ENCODE data around the gene OSBPL7. TPM values are rescaled to one million over a fixed set of nuclear protein-coding genes. Genes with fewer than 3 reads are reported as not detected.

Gene OSBPL7
- total RNA-seq, 1 donor from 2014 or later, result 17.4 TPM

DNA sequence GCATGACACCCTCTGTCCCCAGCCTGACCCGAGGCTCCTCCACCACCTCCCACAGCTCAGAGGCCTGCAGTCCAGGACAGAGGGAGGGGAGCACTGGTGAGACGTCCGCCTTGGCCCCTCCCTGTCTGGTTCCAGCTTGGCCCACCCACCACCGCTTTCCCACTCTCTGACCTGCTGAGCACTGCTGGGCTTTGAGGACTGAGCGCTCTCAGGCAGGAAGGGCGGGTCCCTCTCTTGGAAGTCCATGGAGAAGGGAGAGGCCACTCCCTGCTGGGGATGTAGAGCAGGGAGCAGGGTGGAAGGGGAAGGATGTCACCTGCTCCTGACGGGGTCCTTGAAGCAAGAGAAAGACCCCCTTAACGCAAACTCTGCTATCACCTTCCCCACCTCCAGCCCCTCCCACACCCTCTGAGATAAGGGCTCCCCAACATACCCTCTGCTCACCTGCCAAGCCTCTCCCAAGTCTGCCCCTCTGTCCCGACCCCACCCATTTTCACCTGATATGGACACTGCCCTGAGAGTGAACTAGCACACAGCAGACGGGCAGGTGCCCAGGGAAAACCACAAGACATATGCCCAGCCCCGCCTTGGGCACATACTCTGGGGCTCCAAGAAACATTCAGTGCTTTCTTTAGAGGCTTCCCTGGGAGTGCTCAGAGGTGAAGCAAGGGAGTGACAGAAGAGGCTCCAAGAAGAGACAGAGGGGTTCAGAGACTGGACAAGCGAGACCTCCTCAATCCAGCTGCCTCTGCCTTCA is 1.4 kb downstream of the OSBPL7 start:
- Mint-ChIP-seq H3K4me3 (ENCODE audit: unreplicated experiment) (peak overlapping the region; percentile 93), H3K9me3 (ENCODE audit: low read depth) (no peaks in the 10 kb centered on the region), H3K4me1 (ENCODE audit: low read depth) (peaks cover 27% of the 10 kb centered on the region), H3K27ac (ENCODE audit: unreplicated experiment) (peak overlapping the region; percentile 85), H3K27me3 (ENCODE audit: low read depth) (no peaks in the 10 kb centered on the region), H3K36me3 (ENCODE audit: low read depth) (peaks cover 23% of the 10 kb centered on the region)
- peak; percentile 75 for DNase-seq (ENCODE audit: low spot score)
- TF ChIP-seq, protein P1, sequence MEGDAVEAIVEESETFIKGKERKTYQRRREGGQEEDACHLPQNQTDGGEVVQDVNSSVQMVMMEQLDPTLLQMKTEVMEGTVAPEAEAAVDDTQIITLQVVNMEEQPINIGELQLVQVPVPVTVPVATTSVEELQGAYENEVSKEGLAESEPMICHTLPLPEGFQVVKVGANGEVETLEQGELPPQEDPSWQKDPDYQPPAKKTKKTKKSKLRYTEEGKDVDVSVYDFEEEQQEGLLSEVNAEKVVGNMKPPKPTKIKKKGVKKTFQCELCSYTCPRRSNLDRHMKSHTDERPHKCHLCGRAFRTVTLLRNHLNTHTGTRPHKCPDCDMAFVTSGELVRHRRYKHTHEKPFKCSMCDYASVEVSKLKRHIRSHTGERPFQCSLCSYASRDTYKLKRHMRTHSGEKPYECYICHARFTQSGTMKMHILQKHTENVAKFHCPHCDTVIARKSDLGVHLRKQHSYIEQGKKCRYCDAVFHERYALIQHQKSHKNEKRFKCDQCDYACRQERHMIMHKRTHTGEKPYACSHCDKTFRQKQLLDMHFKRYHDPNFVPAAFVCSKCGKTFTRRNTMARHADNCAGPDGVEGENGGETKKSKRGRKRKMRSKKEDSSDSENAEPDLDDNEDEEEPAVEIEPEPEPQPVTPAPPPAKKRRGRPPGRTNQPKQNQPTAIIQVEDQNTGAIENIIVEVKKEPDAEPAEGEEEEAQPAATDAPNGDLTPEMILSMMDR (IDR thresholded peaks at IDR 0.05), result no peak

DNA sequence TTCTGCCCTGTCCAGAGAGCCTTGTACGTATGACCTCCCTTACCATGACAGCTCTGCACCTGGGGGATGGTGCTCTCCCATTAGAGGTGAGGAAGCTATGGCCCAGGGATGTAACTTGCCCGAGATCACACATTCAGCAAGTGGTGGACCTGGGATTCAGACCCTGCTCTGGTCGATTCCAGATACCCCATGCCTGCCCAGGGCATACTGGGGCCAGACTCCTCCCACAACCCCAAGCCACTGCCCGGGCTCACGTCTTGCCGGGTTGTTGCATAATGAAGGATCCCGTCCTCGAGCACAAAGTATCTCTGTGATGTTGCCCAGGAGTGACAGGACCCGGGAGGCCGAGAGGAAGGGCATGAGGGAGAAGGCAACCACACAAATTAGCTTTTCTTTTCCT is 2.1 kb downstream of the OSBPL7 start:
- no peak overlapping the region for H3K27ac Mint-ChIP-seq (ENCODE audit: unreplicated experiment)
- no peaks in the 10 kb centered on the region for H3K9me3 Mint-ChIP-seq (ENCODE audit: low read depth)
- peaks cover 27% of the 10 kb centered on the region for H3K4me1 Mint-ChIP-seq (ENCODE audit: low read depth)
- H3K36me3 Mint-ChIP-seq (ENCODE audit: low read depth), result peaks cover 28% of the 10 kb centered on the region
- peak; percentile 48 for DNase-seq (ENCODE audit: low spot score)
- H3K4me3 Mint-ChIP-seq (ENCODE audit: unreplicated experiment), result no peak overlapping the region
- no peaks in the 10 kb centered on the region for H3K27me3 Mint-ChIP-seq (ENCODE audit: low read depth)
- TF ChIP-seq, protein P1 (IDR thresholded peaks at IDR 0.05), result no peak

DNA sequence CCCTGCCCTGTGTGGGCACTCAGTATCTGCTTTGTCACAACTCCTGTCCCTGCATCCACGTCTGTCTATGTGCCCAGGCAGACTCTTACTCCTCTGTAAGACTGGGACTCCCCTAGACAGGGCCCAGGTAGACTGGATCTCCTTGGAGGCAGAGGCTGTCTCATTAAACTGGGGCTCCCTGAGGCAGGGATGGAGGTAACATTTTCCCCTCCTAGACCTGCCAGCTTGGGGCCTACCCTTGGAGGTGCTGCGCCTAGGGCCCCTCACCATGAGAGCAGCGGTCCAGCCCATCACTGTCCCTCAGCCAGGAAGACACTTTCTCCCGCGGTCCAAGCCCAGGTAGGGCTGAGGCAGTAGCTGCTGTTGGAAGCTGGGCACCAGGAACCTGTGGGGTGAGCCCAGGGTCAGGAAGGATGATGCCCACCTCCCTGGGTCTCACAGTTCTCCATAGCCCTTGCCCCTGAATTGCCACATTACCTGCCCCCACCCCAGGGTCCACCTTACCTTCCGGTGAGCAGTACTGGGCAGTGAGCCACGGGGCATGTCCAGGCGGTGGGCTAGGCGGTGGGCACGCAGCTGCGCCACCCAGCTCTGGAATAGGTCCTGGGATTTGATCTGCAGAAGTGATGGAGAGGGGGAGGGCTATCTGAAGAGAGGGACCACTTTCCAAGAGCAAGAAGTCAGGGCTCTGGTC is 3.4 kb downstream of the OSBPL7 start:
- peak; percentile 58 for DNase-seq (ENCODE audit: low spot score)
- H3K27me3 Mint-ChIP-seq (ENCODE audit: low read depth), result no peaks in the 10 kb centered on the region
- H3K27ac Mint-ChIP-seq (ENCODE audit: unreplicated experiment), result no peak overlapping the region
- peaks cover 27% of the 10 kb centered on the region for H3K36me3 Mint-ChIP-seq (ENCODE audit: low read depth)
- H3K4me3 Mint-ChIP-seq (ENCODE audit: unreplicated experiment), result no peak overlapping the region
- H3K9me3 Mint-ChIP-seq (ENCODE audit: low read depth), result no peaks in the 10 kb centered on the region
- TF ChIP-seq, protein P1 (IDR thresholded peaks at IDR 0.05), result no peak
- peaks cover 27% of the 10 kb centered on the region for H3K4me1 Mint-ChIP-seq (ENCODE audit: low read depth)

DNA sequence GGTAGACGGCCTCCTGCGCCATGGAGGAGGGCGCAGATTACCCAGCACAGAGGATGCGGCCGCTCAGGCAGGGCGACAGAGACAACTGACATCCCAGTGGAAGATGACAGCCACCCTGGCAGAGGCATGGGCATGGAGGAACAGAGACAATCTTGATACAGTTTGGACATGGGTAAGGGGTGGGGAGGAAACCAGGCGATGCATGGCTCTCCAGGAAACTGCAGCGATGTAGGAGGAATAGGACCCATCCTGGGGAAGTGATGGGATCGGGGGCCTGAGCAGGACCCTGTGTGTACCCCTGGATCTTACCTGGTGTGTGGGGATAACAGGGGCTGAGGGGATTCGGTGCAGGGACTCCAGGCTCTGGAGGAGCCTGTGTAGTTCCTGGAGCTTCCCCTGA is 4.6 kb downstream of the OSBPL7 start:
- Mint-ChIP-seq H3K4me3 (ENCODE audit: unreplicated experiment) (no peak overlapping the region), H3K27me3 (ENCODE audit: low read depth) (no peaks in the 10 kb centered on the region), H3K9me3 (ENCODE audit: low read depth) (no peaks in the 10 kb centered on the region), H3K27ac (ENCODE audit: unreplicated experiment) (no peak overlapping the region), H3K36me3 (ENCODE audit: low read depth) (peaks cover 34% of the 10 kb centered on the region), H3K4me1 (ENCODE audit: low read depth) (peaks cover 20% of the 10 kb centered on the region)
- TF ChIP-seq, protein P1 (IDR thresholded peaks at IDR 0.05), result no peak
- DNase-seq (ENCODE audit: low spot score), result peak; percentile 60

DNA sequence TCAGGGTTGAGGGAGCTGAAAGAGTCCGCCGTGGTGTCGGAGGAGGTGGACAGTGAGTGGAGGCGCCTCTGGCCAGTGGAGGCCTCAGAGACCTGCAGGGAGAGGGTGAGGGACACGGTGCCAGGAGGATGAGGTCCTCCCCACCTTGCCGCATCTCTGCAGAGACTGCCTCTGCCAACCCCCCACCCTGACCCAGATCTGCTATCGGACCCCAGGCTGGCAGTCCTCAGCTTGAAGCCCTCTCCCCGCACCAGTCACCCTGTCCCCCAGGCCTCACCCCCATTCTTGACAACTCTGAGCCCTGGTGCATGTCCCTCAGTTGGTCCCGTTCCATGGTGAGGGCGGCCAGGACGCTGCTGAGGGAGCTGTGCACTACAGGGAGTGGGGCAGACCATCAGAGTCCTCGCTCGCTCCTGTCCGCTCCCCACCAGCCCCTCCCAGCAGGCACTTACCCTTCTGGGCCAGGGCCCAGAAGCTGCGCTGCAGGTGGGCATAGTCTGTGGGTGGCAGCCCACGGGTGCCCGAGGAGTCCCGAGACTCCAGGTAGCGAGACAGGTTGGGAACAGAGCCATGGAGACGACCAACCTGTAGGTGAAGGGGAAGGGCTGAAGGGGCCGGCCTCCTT is 5.4 kb downstream of the OSBPL7 start:
- peak; percentile 69 for DNase-seq (ENCODE audit: low spot score)
- peaks cover 40% of the 10 kb centered on the region for H3K36me3 Mint-ChIP-seq (ENCODE audit: low read depth)
- H3K9me3 Mint-ChIP-seq (ENCODE audit: low read depth), result no peaks in the 10 kb centered on the region
- H3K4me3 Mint-ChIP-seq (ENCODE audit: unreplicated experiment), result no peak overlapping the region
- TF ChIP-seq, protein P1 (IDR thresholded peaks at IDR 0.05), result no peak
- H3K27ac Mint-ChIP-seq (ENCODE audit: unreplicated experiment), result no peak overlapping the region
- H3K27me3 Mint-ChIP-seq (ENCODE audit: low read depth), result no peaks in the 10 kb centered on the region
- peaks cover 19% of the 10 kb centered on the region for H3K4me1 Mint-ChIP-seq (ENCODE audit: low read depth)

Data from chondrocyte (in vitro differentiated cells).